Colonic mucosa (tissue), 4 donors: ENCODE measurements around the gene TAF11L9. TPM values are rescaled to one million over a fixed set of nuclear protein-coding genes. Genes with fewer than 3 reads are reported as not detected.
"Not testable (repeated sequence)": the region's sequence is repeated elsewhere in the genome, so short reads cannot be mapped to it uniquely, and the experiment has no call there.

ENCODE experiments used
- DNase-seq: peaks from one replicate; pipeline ENCODE4 v3.0.0-alpha.2; 2020
- H3K27ac ChIP-seq: fragments of 200-600 bp; one replicate; pipeline ENCODE4 v1.8.0; 2021
- H3K27me3 ChIP-seq: fragments of 200-600 bp; one replicate; pipeline ENCODE4 v1.8.0; 2021
- H3K36me3 ChIP-seq: fragments of 200-600 bp; one replicate; pipeline ENCODE4 v1.8.0; 2021
- H3K4me1 ChIP-seq: fragments of 200-600 bp; one replicate; pipeline ENCODE4 v1.8.0; 2021; ENCODE audit warnings: mild to moderate bottlenecking
- H3K4me3 ChIP-seq: fragments of 200-600 bp; one replicate; pipeline ENCODE4 v1.8.0; 2021
- H3K9ac ChIP-seq, 2 donors: one replicate each; pipeline ENCODE4 v1.7.0; 2013; ENCODE audit warnings: control low read depth in 2 of 2, low read depth in 2 of 2, low read length in 2 of 2
- H3K9me3 ChIP-seq: fragments of 200-600 bp; one replicate; pipeline ENCODE4 v1.8.0; 2021
- intact Hi-C: fragments of 100-400 bp; cut with DNase I; formaldehyde crosslinking; loops from one replicate; pipeline ENCODE4 v1.14.1; 2022
- total RNA-seq, 2 donors: library from RNA; stranded (reverse); fragmentation: NEBNext Ultra II Directional in 1 of 2; extraction: Animal tissue kit (Norgen Biotek cat#: 25700) in 1 of 2; gene quantifications; one replicate each; pipeline ENCODE4 v1.2.1, GENCODE V29; 2021
- TF ChIP-seq, protein P1 (sequence below): fragments of 200-600 bp; IDR thresholded peaks from one replicate; pipeline ENCODE4 v1.8.0; 2022; ENCODE audit warnings: antibody characterized with exemption, mild to moderate bottlenecking
- donor health status: healthy.
- donor health status: DM: no; HTN: no; CAD: no.
- donor health status: DM: no; HTN: no; CAD: no.

The TAF11L9 gene
- not detected for total RNA-seq

DNA sequence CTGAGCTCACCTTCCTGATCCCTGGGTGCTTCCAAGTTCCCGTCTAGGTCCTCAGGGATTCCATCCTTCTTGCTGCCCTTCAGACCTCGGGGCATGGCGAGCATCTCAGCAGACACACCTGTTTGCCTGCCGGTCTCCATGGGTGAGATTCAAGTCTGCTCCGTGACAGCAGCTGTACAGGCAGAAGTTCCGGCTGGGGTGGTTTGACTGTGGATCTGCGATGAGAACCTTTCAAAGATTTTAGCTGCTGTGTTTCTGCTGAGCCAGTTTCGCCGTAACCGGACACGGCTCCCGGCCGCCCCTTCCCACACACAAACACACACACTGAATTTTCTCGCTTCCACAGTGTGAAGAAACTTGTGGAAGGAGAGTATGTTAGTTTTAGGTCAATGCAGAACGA, at the start of gene TAF11L9:
Gene TAF11L9, minus strand, starts transcription at position 140 of the 400 bp plus-strand sequence.
- H3K36me3 ChIP-seq, H3K4me3 ChIP-seq, DNase-seq, H3K9ac ChIP-seq, H3K27me3 ChIP-seq, H3K9me3 ChIP-seq, intact Hi-C loops, H3K4me1 ChIP-seq, H3K27ac ChIP-seq: not testable (repeated sequence)

DNA sequence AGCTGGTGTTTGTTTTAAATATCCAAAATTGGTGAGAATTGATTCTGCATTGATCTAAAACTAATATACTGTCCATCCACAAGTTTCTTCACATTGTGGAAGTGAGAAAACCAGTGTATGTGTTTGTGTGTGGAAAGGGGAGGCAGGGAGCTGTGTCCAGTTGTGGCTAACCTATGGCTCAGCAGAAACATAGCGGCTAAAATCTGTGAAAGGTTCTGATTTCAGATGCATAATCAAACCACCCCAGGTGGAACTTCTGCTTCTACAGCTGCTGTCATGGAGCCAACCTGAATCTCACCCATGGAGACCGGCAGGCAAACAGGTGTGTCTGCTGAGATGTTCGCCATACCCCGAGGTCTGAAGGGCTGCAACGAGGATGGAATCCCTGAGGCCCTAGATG, 40.0 kb upstream of the TAF11L9 start, which contains the start of gene TAF11L14:
Gene TAF11L14, plus strand, starts transcription at position 301 of the 400 bp plus-strand sequence.
- Histone ChIP-seq H3K4me3 (no peak within 1 kb of the TSS), H3K9me3 (no peaks in the 10 kb centered on the region), H3K9ac (no peak within 1 kb of the TSS), H3K27me3 (no peaks in the 10 kb centered on the region), H3K27ac (no peak within 1 kb of the TSS), H3K4me1 (no peaks in the 10 kb centered on the region), H3K36me3 (no peaks in the 10 kb centered on the region)
- no peak for DNase-seq
- intact Hi-C loops, result no loop called here
- TF ChIP-seq, protein P1, sequence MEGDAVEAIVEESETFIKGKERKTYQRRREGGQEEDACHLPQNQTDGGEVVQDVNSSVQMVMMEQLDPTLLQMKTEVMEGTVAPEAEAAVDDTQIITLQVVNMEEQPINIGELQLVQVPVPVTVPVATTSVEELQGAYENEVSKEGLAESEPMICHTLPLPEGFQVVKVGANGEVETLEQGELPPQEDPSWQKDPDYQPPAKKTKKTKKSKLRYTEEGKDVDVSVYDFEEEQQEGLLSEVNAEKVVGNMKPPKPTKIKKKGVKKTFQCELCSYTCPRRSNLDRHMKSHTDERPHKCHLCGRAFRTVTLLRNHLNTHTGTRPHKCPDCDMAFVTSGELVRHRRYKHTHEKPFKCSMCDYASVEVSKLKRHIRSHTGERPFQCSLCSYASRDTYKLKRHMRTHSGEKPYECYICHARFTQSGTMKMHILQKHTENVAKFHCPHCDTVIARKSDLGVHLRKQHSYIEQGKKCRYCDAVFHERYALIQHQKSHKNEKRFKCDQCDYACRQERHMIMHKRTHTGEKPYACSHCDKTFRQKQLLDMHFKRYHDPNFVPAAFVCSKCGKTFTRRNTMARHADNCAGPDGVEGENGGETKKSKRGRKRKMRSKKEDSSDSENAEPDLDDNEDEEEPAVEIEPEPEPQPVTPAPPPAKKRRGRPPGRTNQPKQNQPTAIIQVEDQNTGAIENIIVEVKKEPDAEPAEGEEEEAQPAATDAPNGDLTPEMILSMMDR, result no peak

DNA sequence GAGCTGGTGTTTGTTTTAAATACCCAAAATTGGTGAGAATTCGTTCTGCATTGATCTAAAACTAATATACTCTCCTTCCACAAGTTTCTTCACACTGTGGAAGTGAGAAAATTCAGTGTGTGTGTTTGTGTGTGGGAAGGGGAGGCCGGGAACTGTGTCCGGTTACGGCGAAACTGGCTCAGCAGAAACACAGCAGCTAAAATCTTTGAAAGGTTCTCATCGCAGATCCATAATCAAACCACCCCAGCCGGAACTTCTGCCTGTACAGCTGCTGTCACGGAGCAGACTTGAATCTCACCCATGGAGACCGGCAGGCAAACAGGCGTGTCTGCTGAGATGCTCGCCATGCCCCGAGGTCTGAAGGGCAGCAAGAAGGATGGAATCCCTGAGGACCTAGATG, 37.6 kb upstream of the TAF11L9 start, which contains the start of gene TAF11L13:
Gene TAF11L13, plus strand, starts transcription at position 301 of the 400 bp plus-strand sequence.
- H3K9me3 ChIP-seq, H3K9ac ChIP-seq, DNase-seq, H3K4me3 ChIP-seq, intact Hi-C loops, H3K27me3 ChIP-seq, H3K27ac ChIP-seq, H3K4me1 ChIP-seq, H3K36me3 ChIP-seq: not testable (repeated sequence)

DNA sequence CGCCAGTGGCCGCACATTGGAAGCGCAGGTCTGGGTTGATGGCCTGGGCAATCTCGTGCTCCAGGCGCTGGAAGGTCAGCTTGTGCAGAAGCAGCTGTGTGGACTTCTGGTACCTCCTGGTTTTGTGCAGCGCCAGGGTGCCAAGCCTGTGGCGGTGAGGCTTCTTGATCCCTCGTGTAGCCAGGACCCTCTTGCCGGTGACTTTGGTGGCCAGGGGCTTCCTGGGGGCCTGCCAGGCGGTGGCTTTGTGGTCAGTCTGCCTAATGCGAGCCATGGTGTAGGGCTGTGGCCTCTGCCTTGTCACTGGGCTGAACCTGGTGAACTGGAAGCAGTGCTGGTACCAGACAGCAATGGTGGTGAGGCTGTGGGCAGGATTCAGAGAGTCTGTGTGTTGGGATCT, 31.5 kb upstream of the TAF11L9 start:
- no peak overlapping the region for H3K9ac ChIP-seq
- no peak overlapping the region for H3K27ac ChIP-seq
- H3K4me1 ChIP-seq, result no peaks in the 10 kb centered on the region
- no peaks in the 10 kb centered on the region for H3K27me3 ChIP-seq
- H3K4me3 ChIP-seq, result no peak overlapping the region
- TF ChIP-seq, protein P1, result no peak
- intact Hi-C loops, result no loop called here
- H3K9me3 ChIP-seq, result no peaks in the 10 kb centered on the region
- H3K36me3 ChIP-seq, result no peaks in the 10 kb centered on the region
- DNase-seq, result no peak

DNA sequence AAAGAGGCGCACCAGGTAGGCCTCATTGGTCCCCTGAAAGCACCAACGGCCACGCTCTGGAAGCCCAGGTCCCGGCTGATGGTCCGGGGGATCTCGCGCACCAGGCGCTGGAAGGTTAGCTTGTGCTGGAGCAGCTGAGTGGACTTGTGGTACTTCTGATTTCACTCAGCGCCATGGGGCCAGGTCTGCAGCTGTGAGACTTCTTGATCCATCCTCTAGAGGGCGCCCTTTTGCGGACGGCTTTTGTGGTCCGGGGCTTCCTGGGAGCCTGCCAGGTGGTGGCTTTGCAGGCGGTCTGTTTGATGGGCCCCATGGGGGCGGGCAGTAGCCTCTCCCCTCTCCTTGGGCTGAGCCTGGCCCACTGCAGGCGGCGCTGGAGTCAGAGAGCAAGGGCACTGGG, 26.4 kb upstream of the TAF11L9 start:
- DNase-seq, result no peak
- Histone ChIP-seq H3K27me3 (no peaks in the 10 kb centered on the region), H3K9me3 (no peaks in the 10 kb centered on the region), H3K27ac (no peak overlapping the region), H3K4me3 (no peak overlapping the region), H3K36me3 (no peaks in the 10 kb centered on the region), H3K9ac (no peak overlapping the region), H3K4me1 (no peaks in the 10 kb centered on the region)
- TF ChIP-seq, protein P1, result no peak
- intact Hi-C loops, result no loop called here

DNA sequence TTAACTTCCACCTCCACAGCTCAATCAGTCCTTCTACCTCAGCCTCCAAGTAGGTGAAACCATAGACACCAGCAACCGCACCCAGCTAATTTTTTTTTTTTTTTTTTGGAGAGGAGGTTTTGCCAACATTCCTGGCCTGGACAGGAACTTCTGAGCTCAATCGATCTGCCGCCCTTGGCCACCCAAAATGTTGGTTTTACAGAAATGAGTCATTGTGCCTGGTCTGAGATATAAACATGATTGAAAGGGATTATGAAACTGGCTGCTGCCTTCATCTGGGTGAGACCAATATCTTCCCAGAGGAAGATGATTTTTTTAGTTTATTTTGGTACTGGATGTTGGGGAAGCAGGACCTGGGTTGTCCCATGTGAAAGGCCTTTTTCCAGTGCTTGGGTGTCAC, 25.2 kb upstream of the TAF11L9 start:
- TF ChIP-seq, protein P1, result no peak
- no peak overlapping the region for H3K9ac ChIP-seq
- H3K9me3 ChIP-seq, result no peaks in the 10 kb centered on the region
- intact Hi-C loops, result no loop called here
- no peaks in the 10 kb centered on the region for H3K36me3 ChIP-seq
- no peak overlapping the region for H3K4me3 ChIP-seq
- no peak for DNase-seq
- H3K27ac ChIP-seq, result no peak overlapping the region
- no peaks in the 10 kb centered on the region for H3K4me1 ChIP-seq
- no peaks in the 10 kb centered on the region for H3K27me3 ChIP-seq
